Measurements from ENCODE around the gene RXRA.
"Not testable (repeated sequence)": the region's sequence is repeated elsewhere in the genome, so short reads cannot be mapped to it uniquely, and the experiment has no call there.

DNA sequence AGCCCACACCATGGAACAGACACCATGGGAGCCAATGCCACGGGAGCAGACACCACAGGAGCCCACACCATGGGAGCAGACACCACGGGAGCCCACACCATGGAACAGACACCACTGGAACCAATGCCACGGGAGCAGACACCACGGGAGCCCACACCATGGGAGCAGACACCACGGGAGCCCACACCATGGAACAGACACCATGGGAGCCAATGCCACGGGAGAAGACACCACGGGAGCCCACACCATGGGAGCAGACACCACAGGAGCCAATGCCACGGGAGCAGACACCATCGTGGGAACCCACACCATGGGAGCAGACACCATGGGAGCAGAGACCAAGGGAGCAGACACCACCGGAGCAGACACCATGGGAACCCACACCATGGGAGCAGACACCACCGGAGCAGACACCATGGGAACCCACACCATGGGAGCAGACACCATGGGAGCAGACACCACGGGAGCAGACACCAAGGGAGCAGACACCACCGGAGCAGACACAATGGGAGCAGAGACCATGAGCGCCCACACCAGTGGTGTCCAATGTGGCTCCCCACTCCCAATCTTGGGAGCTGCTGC, 17.5 kb upstream of the RXRA start:
- TF ChIP-seq EZH2 (IDR thresholded peaks at IDR 0.05); FOXP2 (optimal IDR thresholded peaks at IDR 0.05; ENCODE audit: control extremely low read depth, extremely low read length, insufficient read depth); POLR2AphosphoS5 (IDR thresholded peaks at IDR 0.05; ENCODE audit: borderline replicate concordance, low read depth, low read length): not testable (repeated sequence)
